ENCODE results near the gene CD1C.

DNA sequence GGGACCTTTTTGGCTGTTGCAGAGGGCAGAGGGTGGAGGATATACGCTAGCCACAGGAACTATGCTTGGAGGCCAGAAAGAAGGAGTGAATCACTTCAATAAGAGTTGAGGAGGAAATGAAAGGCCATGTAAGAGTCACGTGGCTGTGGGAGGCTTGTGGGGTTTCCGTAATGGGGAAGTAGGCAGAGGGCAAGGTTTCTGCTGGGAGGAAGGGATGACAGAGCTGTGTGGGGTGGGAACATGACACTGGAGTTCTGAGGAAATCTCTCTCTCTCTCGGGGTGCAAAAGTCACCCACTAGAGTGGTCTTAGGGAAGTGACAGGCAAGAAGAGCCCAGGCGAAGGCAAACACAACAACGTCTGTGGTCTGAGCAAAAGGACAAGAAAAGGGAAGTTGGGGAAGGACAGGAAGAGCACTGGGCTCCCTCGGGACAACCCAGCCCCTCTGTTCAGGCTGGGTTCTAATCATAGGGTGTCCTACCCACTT lies 3.9 kb upstream of the CD1C start:
- TF ChIP-seq YY1 (IDR thresholded peaks at IDR 0.05; ENCODE audit: insufficient read depth, insufficient read length): no peak
- TF ChIP-seq SUZ12 (IDR thresholded peaks at IDR 0.05; ENCODE audit: extremely low read depth, insufficient read depth, insufficient read length): no peak

All from NT2/D1 (cell line).